ENCODE measurements around the gene PTBP3. TPM values are rescaled to one million over a fixed set of nuclear protein-coding genes. Genes with fewer than 3 reads are reported as not detected.
"Not testable (repeated sequence)": the region's sequence is repeated elsewhere in the genome, so short reads cannot be mapped to it uniquely, and the experiment has no call there.

The PTBP3 gene
- total and polyA plus RNA-seq, 2 experiments from 2014 or later = 14.7 to 26.5 TPM

GRCh38 chr9:112371060-112371459, 37.6 kb upstream of the PTBP3 start:
- no peaks in the 10 kb centered on the region for H3K36me3 ChIP-seq (ENCODE audit: low read depth)
- H3K4me2 ChIP-seq (ENCODE audit: unreplicated experiment) = no peak overlapping the region
- no peak for DNase-seq
- no peaks in the 10 kb centered on the region for H3K79me2 ChIP-seq (ENCODE audit: insufficient read depth)
- no peaks in the 10 kb centered on the region for H3K9me3 ChIP-seq (ENCODE audit: low read depth)
- H3K27ac ChIP-seq = no peak overlapping the region
- no peak overlapping the region for H2AFZ ChIP-seq
- H3F3A ChIP-seq (ENCODE audit: insufficient read depth) = no peaks in the 10 kb centered on the region
- no peaks in the 10 kb centered on the region for H3K4me1 ChIP-seq (ENCODE audit: insufficient read depth)
- 48 to 57% methylated on average over 1 of the region's 1 CpG for WGBS, 2 experiments (ENCODE audit: low coverage in 1 of 2, low lambda C conversion rate in 2 of 2, missing lambda C conversion rate in 2 of 2)
- TF ChIP-seq EZH2 (IDR thresholded peaks at IDR 0.05; ENCODE audit: insufficient read depth, poor library complexity, severe bottlenecking) = no peak
- no peak for TF ChIP-seq EZH2phosphoT487 (IDR thresholded peaks at IDR 0.05; ENCODE audit: insufficient read depth, low read depth)
- H3K9me2 ChIP-seq (ENCODE audit: insufficient read depth) = no peaks in the 10 kb centered on the region
- H4K20me1 ChIP-seq (ENCODE audit: insufficient read depth) = no peaks in the 10 kb centered on the region
- H3K27me3 ChIP-seq (replicated peaks; ENCODE audit: insufficient read depth) = no peaks in the 10 kb centered on the region
- in situ Hi-C loops (cut with MboI) = no loop called here
- no peak overlapping the region for H3K9ac ChIP-seq
- H3K4me3 ChIP-seq = no peak overlapping the region

GRCh38 chr9:112369817-112370216, 36.4 kb upstream of the PTBP3 start:
- in situ Hi-C loops (cut with MboI) = no loop called here
- Histone ChIP-seq H3K79me2 (ENCODE audit: insufficient read depth) (no peaks in the 10 kb centered on the region), H3K9ac (no peak overlapping the region), H3K9me2 (ENCODE audit: insufficient read depth) (no peaks in the 10 kb centered on the region), H2AFZ (no peak overlapping the region), H4K20me1 (ENCODE audit: insufficient read depth) (no peaks in the 10 kb centered on the region), H3K27ac (no peak overlapping the region), H3F3A (ENCODE audit: insufficient read depth) (no peaks in the 10 kb centered on the region), H3K36me3 (ENCODE audit: low read depth) (no peaks in the 10 kb centered on the region), H3K4me3 (no peak overlapping the region), H3K27me3 (replicated peaks; ENCODE audit: insufficient read depth) (no peaks in the 10 kb centered on the region), H3K4me1 (ENCODE audit: insufficient read depth) (no peaks in the 10 kb centered on the region), H3K4me2 (ENCODE audit: unreplicated experiment) (no peak overlapping the region), H3K9me3 (ENCODE audit: low read depth) (no peaks in the 10 kb centered on the region)
- no peak for DNase-seq
- no peak for TF ChIP-seq EZH2phosphoT487 (IDR thresholded peaks at IDR 0.05; ENCODE audit: insufficient read depth, low read depth)
- no peak for TF ChIP-seq EZH2 (IDR thresholded peaks at IDR 0.05; ENCODE audit: insufficient read depth, poor library complexity, severe bottlenecking)
- 87 to 88% methylated on average over 1 of the region's 1 CpG for WGBS, 2 experiments (ENCODE audit: low coverage in 1 of 2, low lambda C conversion rate in 2 of 2, missing lambda C conversion rate in 2 of 2)

- TF ChIP-seq EZH2 (IDR thresholded peaks at IDR 0.05; ENCODE audit: insufficient read depth, poor library complexity, severe bottlenecking) (no peak), EZH2phosphoT487 (IDR thresholded peaks at IDR 0.05; ENCODE audit: insufficient read depth, low read depth) (no peak)
- H3K27me3 ChIP-seq (replicated peaks; ENCODE audit: insufficient read depth) = no peaks in the 10 kb centered on the region
- H3K79me2 ChIP-seq (ENCODE audit: insufficient read depth) = no peaks in the 10 kb centered on the region
- no peaks in the 10 kb centered on the region for H3K9me3 ChIP-seq (ENCODE audit: low read depth)
- H2AFZ ChIP-seq = no peak overlapping the region
- H3K9me2 ChIP-seq (ENCODE audit: insufficient read depth) = no peaks in the 10 kb centered on the region
- no peak for DNase-seq
- H3K36me3 ChIP-seq (ENCODE audit: low read depth) = no peaks in the 10 kb centered on the region
- in situ Hi-C loops (cut with MboI) = no loop called here
- H3F3A ChIP-seq (ENCODE audit: insufficient read depth) = no peaks in the 10 kb centered on the region
- no peak overlapping the region for H3K4me3 ChIP-seq
- no peaks in the 10 kb centered on the region for H3K4me1 ChIP-seq (ENCODE audit: insufficient read depth)
- H3K27ac ChIP-seq = no peak overlapping the region
- H3K9ac ChIP-seq = no peak overlapping the region
- H3K4me2 ChIP-seq (ENCODE audit: unreplicated experiment) = no peak overlapping the region
- H4K20me1 ChIP-seq (ENCODE audit: insufficient read depth) = no peaks in the 10 kb centered on the region
Observed at GRCh38 chr9:112367465-112367864, 34.0 kb upstream of the PTBP3 start.

GRCh38 chr9:112366591-112366990, 33.2 kb upstream of the PTBP3 start:
- no peak overlapping the region for H3K27ac ChIP-seq
- no peak for DNase-seq
- no peaks in the 10 kb centered on the region for H3F3A ChIP-seq (ENCODE audit: insufficient read depth)
- no peak overlapping the region for H3K4me2 ChIP-seq (ENCODE audit: unreplicated experiment)
- H3K4me1 ChIP-seq (ENCODE audit: insufficient read depth) = no peaks in the 10 kb centered on the region
- TF ChIP-seq EZH2 (IDR thresholded peaks at IDR 0.05; ENCODE audit: insufficient read depth, poor library complexity, severe bottlenecking) = no peak
- TF ChIP-seq EZH2phosphoT487 (IDR thresholded peaks at IDR 0.05; ENCODE audit: insufficient read depth, low read depth) = no peak
- in situ Hi-C loops (cut with MboI) = no loop called here
- H4K20me1 ChIP-seq (ENCODE audit: insufficient read depth) = no peaks in the 10 kb centered on the region
- no peak overlapping the region for H3K9ac ChIP-seq
- H2AFZ ChIP-seq = no peak overlapping the region
- H3K9me3 ChIP-seq (ENCODE audit: low read depth) = no peaks in the 10 kb centered on the region
- no peaks in the 10 kb centered on the region for H3K9me2 ChIP-seq (ENCODE audit: insufficient read depth)
- H3K27me3 ChIP-seq (replicated peaks; ENCODE audit: insufficient read depth) = no peaks in the 10 kb centered on the region
- WGBS, 2 experiments (ENCODE audit: low coverage in 1 of 2, low lambda C conversion rate in 2 of 2, missing lambda C conversion rate in 2 of 2) = 71 to 80% methylated on average over 3 of the region's 3 CpGs
- H3K4me3 ChIP-seq = no peak overlapping the region
- no peaks in the 10 kb centered on the region for H3K36me3 ChIP-seq (ENCODE audit: low read depth)
- H3K79me2 ChIP-seq (ENCODE audit: insufficient read depth) = no peaks in the 10 kb centered on the region

GRCh38 chr9:112365257-112365656, 31.8 kb upstream of the PTBP3 start:
- WGBS, 2 experiments (ENCODE audit: low coverage in 1 of 2, low lambda C conversion rate in 2 of 2, missing lambda C conversion rate in 2 of 2) = 89 to 94% methylated on average over 3 of the region's 3 CpGs

More at GRCh38 chr9:112365257-112365656, 31.8 kb upstream of the PTBP3 start:
- H3K27me3 ChIP-seq (replicated peaks; ENCODE audit: insufficient read depth); H3K79me2 ChIP-seq (ENCODE audit: insufficient read depth); H2AFZ ChIP-seq; H3K9ac ChIP-seq; H3K36me3 ChIP-seq (ENCODE audit: low read depth); DNase-seq; H3K9me2 ChIP-seq (ENCODE audit: insufficient read depth); H3K4me2 ChIP-seq (ENCODE audit: unreplicated experiment); in situ Hi-C loops (cut with MboI); H3F3A ChIP-seq (ENCODE audit: insufficient read depth); H3K27ac ChIP-seq; H3K9me3 ChIP-seq (ENCODE audit: low read depth); H4K20me1 ChIP-seq (ENCODE audit: insufficient read depth); H3K4me3 ChIP-seq; H3K4me1 ChIP-seq (ENCODE audit: insufficient read depth): not testable (repeated sequence)
